ENCODE measurements around the gene CEP83. TPM values are rescaled to one million over a fixed set of nuclear protein-coding genes. Genes with fewer than 3 reads are reported as not detected.

The CEP83 gene
- total and polyA plus RNA-seq, 9 of the 15 experiments (the other 6 are each of a cell fraction or from before 2014, with no cell fraction given): 5.3 to 40.5 (median 31.3) TPM

- in situ Hi-C loops (cut with MboI) (no loop called here), intact Hi-C loops (cut with micrococcal nuclease) (no loop called here)
- no peak overlapping the region for H3K4me3 ChIP-seq
- peak; percentile 86 for ATAC-seq
- FAIRE-seq: no peak
- H3K79me2 ChIP-seq (ENCODE audit: control insufficient read depth, insufficient read depth, low read length): no peaks in the 10 kb centered on the region
- CTCF ChIA-PET (ENCODE audit: low intra/inter-chr PET ratio): no interaction called here
- no peak overlapping the region for H3K4me2 ChIP-seq (ENCODE audit: insufficient read depth, low read length)
- no peak overlapping the region for H3K27ac ChIP-seq (ENCODE audit: extremely low read depth, low read depth, low read length)
- DNase-seq (ENCODE audit: extremely low read depth in 1 of 4, low spot score in 3 of 4): peak; percentile 50 to 58 (median 54)
- no peaks in the 10 kb centered on the region for H3K36me3 ChIP-seq (ENCODE audit: control insufficient read depth, insufficient read depth, low read length)
- no peak overlapping the region; a peak in 1 of 4 replicates for H3K9ac ChIP-seq (ENCODE audit: insufficient read depth in 1 of 2, low read depth in 2 of 2, low read length in 2 of 2)
- H3K4me1 ChIP-seq (replicated peaks in 1 of 2; ENCODE audit: control insufficient read depth in 2 of 2, insufficient read depth in 2 of 2, low read length in 2 of 2): peaks cover 7 to 9% of the 10 kb centered on the region in 2 experiments; a peak in 3 of 5 replicates
- H4K20me1 ChIP-seq (replicated peaks; ENCODE audit: control insufficient read depth, insufficient read depth, low read length): no peaks in the 10 kb centered on the region; the same call in 1 of the 2 replicates
- H2AFZ ChIP-seq (ENCODE audit: low read depth, low read length): no peak overlapping the region
- H3K9me1 ChIP-seq (ENCODE audit: control insufficient read depth, insufficient read depth, low read length): no peaks in the 10 kb centered on the region
- BruUV-seq (replicated peaks): no TSS peak
- WGBS (ENCODE audit: insufficient coverage, low coverage, missing lambda C conversion rate): 9% methylated on average over 2 of the region's 2 CpGs
- peaks cover 0 to 11% of the 10 kb centered on the region in 2 experiments; a peak in 2 of 5 replicates for H3K27me3 ChIP-seq (ENCODE audit: control insufficient read depth in 2 of 2, insufficient read depth in 2 of 2, low read length in 2 of 2)
- POLR2A ChIA-PET: no interaction called here
- no peaks in the 10 kb centered on the region for H3K9me3 ChIP-seq (replicated peaks; ENCODE audit: control insufficient read depth, insufficient read depth, low read depth, low read length)
- no peak for TF ChIP-seq ZKSCAN3 (CRISPR knock-in tag; IDR thresholded peaks at IDR 0.05)
- no peak for TF ChIP-seq ZNF232 (CRISPR knock-in tag; IDR thresholded peaks at IDR 0.05)
- no peak for TF ChIP-seq RAD21 (CRISPR knock-in tag; conservative IDR thresholded peaks at IDR 0.05 in 1 of 2, IDR thresholded peaks at IDR 0.05 in 1 of 2)
- TF ChIP-seq HLTF (IDR thresholded peaks at IDR 0.05): no peak
- no peak for TF ChIP-seq PHF20 (IDR thresholded peaks at IDR 0.05; ENCODE audit: partially characterized antibody)
- no peak for TF ChIP-seq NCOA6 (IDR thresholded peaks at IDR 0.05)
- no peak for TF ChIP-seq HNRNPL (IDR thresholded peaks at IDR 0.05; ENCODE audit: low read depth, low read length)
- TF ChIP-seq PBX2 (CRISPR knock-in tag; IDR thresholded peaks at IDR 0.05; ENCODE audit: low read depth): no peak
- no peak for TF ChIP-seq PBX2 (tag; conservative IDR thresholded peaks at IDR 0.05; ENCODE audit: low read depth)
- no peak for TF ChIP-seq SREBF2 (CRISPR knock-in tag; IDR thresholded peaks at IDR 0.05)
- TF ChIP-seq KLF1 (tag; IDR thresholded peaks at IDR 0.05): no peak
- TF ChIP-seq, protein P1, sequence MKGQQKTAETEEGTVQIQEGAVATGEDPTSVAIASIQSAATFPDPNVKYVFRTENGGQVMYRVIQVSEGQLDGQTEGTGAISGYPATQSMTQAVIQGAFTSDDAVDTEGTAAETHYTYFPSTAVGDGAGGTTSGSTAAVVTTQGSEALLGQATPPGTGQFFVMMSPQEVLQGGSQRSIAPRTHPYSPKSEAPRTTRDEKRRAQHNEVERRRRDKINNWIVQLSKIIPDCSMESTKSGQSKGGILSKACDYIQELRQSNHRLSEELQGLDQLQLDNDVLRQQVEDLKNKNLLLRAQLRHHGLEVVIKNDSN (CRISPR knock-in tag; IDR thresholded peaks at IDR 0.05): peak; percentile 61; the same call in 1 of the 2 replicates
These were observed 174.8 kb downstream of the CEP83 start for GRCh38 chr12:94284859-94285258.

All from K562 (cell line).